Transverse colon (tissue), 4 donors: ENCODE results near the gene DNASE1L2. TPM values are rescaled to one million over a fixed set of nuclear protein-coding genes. Genes with fewer than 3 reads are reported as not detected.

ENCODE experiments used
- DNase-seq: peaks from one replicate; pipeline ENCODE4 v3.0.0-alpha.2; 2019
- H3K27ac ChIP-seq, 4 donors: fragments of 200-600 bp; sonication (generic); 2 replicates each; pipeline ENCODE4 v1.5.1; 2016 to 2018; ENCODE audit warnings: inconsistent platforms in 4 of 4
- H3K27me3 ChIP-seq: fragments of 200-600 bp; sonication (generic); 2 replicates; pipeline ENCODE4 v1.5.1; 2017; ENCODE audit warnings: inconsistent platforms
- H3K36me3 ChIP-seq, 4 donors: fragments of 200-600 bp; sonication (generic); 2 replicates each; pipeline ENCODE4 v1.5.1; 2017 to 2019; ENCODE audit warnings: inconsistent platforms in 4 of 4
- H3K4me1 ChIP-seq, 4 donors: fragments of 200-600 bp; sonication (generic); 2 replicates each; pipeline ENCODE4 v1.5.1; 2017 to 2020; ENCODE audit warnings: inconsistent platforms in 4 of 4
- H3K4me3 ChIP-seq, 4 donors: fragments of 200-600 bp; sonication (generic); 1 replicate in 1 of 4; 2 replicates in 3 of 4; pipeline versions ENCODE4 v1.5.1 to v1.6.1; 2017 to 2019; ENCODE audit warnings: inconsistent platforms in 4 of 4
- H3K9me3 ChIP-seq, 2 donors: fragments of 200-600 bp; sonication (generic); 2 replicates each; pipeline ENCODE4 v1.5.1; 2017 to 2019; ENCODE audit warnings: inconsistent platforms in 2 of 2
- CTCF ChIP-seq, 5 experiments: fragments of 200-600 bp in 3 of 5; fragments of 450-650 bp in 2 of 5; sonication (generic) in 3 of 5; IDR thresholded peaks; 1 replicate in 2 of 5; 2 replicates in 3 of 5; pipeline ENCODE4 v1.5.1; 2016 to 2017; ENCODE audit warnings: antibody characterized with exemption in 5 of 5, inconsistent platforms in 3 of 5, mild to moderate bottlenecking in 2 of 5, moderate library complexity in 1 of 5
- EP300 ChIP-seq: sonication (generic); formaldehyde crosslinking; IDR thresholded peaks from one replicate; pipeline ENCODE4 v1.6.1; 2017; ENCODE audit warnings: antibody characterized with exemption, low read depth
- POLR2A ChIP-seq: fragments of 450-650 bp; IDR thresholded peaks from one replicate; pipeline ENCODE4 v1.6.1; 2016; ENCODE audit warnings: antibody characterized with exemption, mild to moderate bottlenecking, moderate library complexity
- POLR2AphosphoS5 ChIP-seq, 3 donors: sonication (generic); formaldehyde crosslinking; IDR thresholded peaks; one replicate each; pipeline ENCODE4 v1.6.1; 2016; ENCODE audit warnings: antibody characterized with exemption in 3 of 3
- WGBS, 2 donors: methylation state at CpG; one replicate each; pipeline ENCODE4 v1.1.5; 2018; ENCODE audit warnings: low coverage in 1 of 2; 5-methylcytosine and 5-hydroxymethylcytosine counted together
- in situ Hi-C, 4 donors: fragments of 200-750 bp; cut with MboI; loops; one replicate each; pipeline versions ENCODE4 v1.15.0 to v1.15.1; 2017; ENCODE audit warnings: low sequenced_read_pairs in 3 of 4, low pct_ligation_motif_present in 1 of 4, low pct_unique_long_range_greater_than_20kb in 1 of 4
- intact Hi-C: fragments of 100-400 bp; cut with DNase I; formaldehyde crosslinking; loops from one replicate; pipeline ENCODE4 v1.15.1; 2023; ENCODE audit warnings: low total_unique reads
- total RNA-seq, 4 donors: library from RNA; depleted of rRNA; stranded (reverse); fragments of >200 nt; gene quantifications; one replicate each; pipeline ENCODE4 v1.1.0, GENCODE V29; 2016

DNASE1L2 gene
- total RNA-seq, 4 donors from 2014 or later = 0.55 to 3.0 (median 0.64) TPM; not detected in 1

GRCh38 chr16:2243781-2244180 lies 7.5 kb downstream of the DNASE1L2 start:
- no peak for DNase-seq
- in situ Hi-C loops = no loop called here
- WGBS, 2 donors = 94 to 100% methylated on average over 2 to 11 of the region's 11 CpGs
- Histone ChIP-seq H3K27ac (no peak overlapping the region), H3K27me3 (no peaks in the 10 kb centered on the region), H3K4me1 (peaks cover 0 to 1% (median 0%) of the 10 kb centered on the region in 4 donors), H3K9me3 (no peaks in the 10 kb centered on the region), H3K4me3 (no peak overlapping the region), H3K36me3 (peaks cover 0 to 34% (median 16%) of the 10 kb centered on the region in 4 donors)
- TF ChIP-seq EP300 (no peak), CTCF (IDR thresholded peaks at IDR 0.05) (no peak), POLR2A (no peak), POLR2AphosphoS5 (IDR thresholded peaks at IDR 0.05) (no peak)
- intact Hi-C loops = no loop called here

- H3K4me3 ChIP-seq = no peak overlapping the region
- H3K9me3 ChIP-seq = no peaks in the 10 kb centered on the region
- H3K36me3 ChIP-seq = peaks cover 0 to 34% (median 16%) of the 10 kb centered on the region in 4 donors
- H3K27ac ChIP-seq = no peak overlapping the region
- TF ChIP-seq POLR2AphosphoS5 (IDR thresholded peaks at IDR 0.05) (no peak), EP300 (no peak), POLR2A (no peak), CTCF (IDR thresholded peaks at IDR 0.05) (no peak)
- DNase-seq = no peak
- intact Hi-C loops (no loop called here), in situ Hi-C loops (no loop called here)
- H3K4me1 ChIP-seq = no peaks in the 10 kb centered on the region
- no peaks in the 10 kb centered on the region for H3K27me3 ChIP-seq
- 88% methylated on average over 17 of the region's 17 CpGs; no CpG with 5 or more reads in 1 of the 2 donors for WGBS, 2 donors
Measured at GRCh38 chr16:2244301-2244700, 8.1 kb downstream of the DNASE1L2 start.

- in situ Hi-C loops (no loop called here), intact Hi-C loops (no loop called here)
- H3K36me3 ChIP-seq = peaks cover 0 to 34% (median 16%) of the 10 kb centered on the region in 4 donors
Measured at GRCh38 chr16:2244926-2245795, 8.9 kb downstream of the DNASE1L2 start.

More at GRCh38 chr16:2244926-2245795, 8.9 kb downstream of the DNASE1L2 start:
- Histone ChIP-seq H3K4me1 (peaks cover under 1 to 5% (median 2%) of the 10 kb centered on the region in 4 donors), H3K27ac (no peak overlapping the region), H3K9me3 (no peaks in the 10 kb centered on the region), H3K4me3 (no peak overlapping the region), H3K27me3 (no peaks in the 10 kb centered on the region)
- TF ChIP-seq POLR2A = no peak
- no peak for TF ChIP-seq POLR2AphosphoS5 (IDR thresholded peaks at IDR 0.05)
- TF ChIP-seq CTCF (IDR thresholded peaks at IDR 0.05) = no peak
- TF ChIP-seq EP300 = no peak
- 94% methylated on average over 5 to 30 of the region's 30 CpGs for WGBS, 2 donors
- DNase-seq = no peak
